ENCODE data around the gene EDAR.

- no peak for TF ChIP-seq RAD21 (IDR thresholded peaks at IDR 0.05; ENCODE audit: low read length)
- no peak for TF ChIP-seq CTCF (IDR thresholded peaks at IDR 0.05)
- TF ChIP-seq YY1 (IDR thresholded peaks at IDR 0.05; ENCODE audit: low read depth): no peak
- no peak for TF ChIP-seq EZH2phosphoT487 (IDR thresholded peaks at IDR 0.05; ENCODE audit: borderline replicate concordance, low read depth)
- no peak for TF ChIP-seq SIN3A (IDR thresholded peaks at IDR 0.05; ENCODE audit: borderline replicate concordance, low read depth, low read length)
- TF ChIP-seq MXI1 (IDR thresholded peaks at IDR 0.05; ENCODE audit: low read depth, low read length): no peak
- no peak for TF ChIP-seq POLR2AphosphoS5 (IDR thresholded peaks at IDR 0.05; ENCODE audit: low read depth, low read length)
These were observed 46.7 kb downstream of the EDAR start for GRCh38 chr2:108942231-108942825.
